Loucy (cell line): Measurements from ENCODE around the gene NIN.

Source experiments
- CTCF ChIP-seq: fragments of 200-600 bp; sonication (generic); conservative IDR thresholded peaks from 2 replicates; pipeline ENCODE4 v1.5.1; 2014; ENCODE audit warnings: mild to moderate bottlenecking, antibody characterized with exemption, low read length
- EZH2phosphoT487 ChIP-seq: fragments of 200-600 bp; IDR thresholded peaks from 2 replicates; pipeline ENCODE4 v1.6.1; 2018; ENCODE audit warnings: antibody characterized with exemption, mild to moderate bottlenecking, moderate library complexity, borderline replicate concordance

- no peak for TF ChIP-seq EZH2phosphoT487
- TF ChIP-seq CTCF = no peak
Measured at GRCh38 chr14:50736932-50737419, 94.0 kb downstream of the NIN start.
